ENCODE results near the gene COL6A2.

The COL6A2 gene

DNA sequence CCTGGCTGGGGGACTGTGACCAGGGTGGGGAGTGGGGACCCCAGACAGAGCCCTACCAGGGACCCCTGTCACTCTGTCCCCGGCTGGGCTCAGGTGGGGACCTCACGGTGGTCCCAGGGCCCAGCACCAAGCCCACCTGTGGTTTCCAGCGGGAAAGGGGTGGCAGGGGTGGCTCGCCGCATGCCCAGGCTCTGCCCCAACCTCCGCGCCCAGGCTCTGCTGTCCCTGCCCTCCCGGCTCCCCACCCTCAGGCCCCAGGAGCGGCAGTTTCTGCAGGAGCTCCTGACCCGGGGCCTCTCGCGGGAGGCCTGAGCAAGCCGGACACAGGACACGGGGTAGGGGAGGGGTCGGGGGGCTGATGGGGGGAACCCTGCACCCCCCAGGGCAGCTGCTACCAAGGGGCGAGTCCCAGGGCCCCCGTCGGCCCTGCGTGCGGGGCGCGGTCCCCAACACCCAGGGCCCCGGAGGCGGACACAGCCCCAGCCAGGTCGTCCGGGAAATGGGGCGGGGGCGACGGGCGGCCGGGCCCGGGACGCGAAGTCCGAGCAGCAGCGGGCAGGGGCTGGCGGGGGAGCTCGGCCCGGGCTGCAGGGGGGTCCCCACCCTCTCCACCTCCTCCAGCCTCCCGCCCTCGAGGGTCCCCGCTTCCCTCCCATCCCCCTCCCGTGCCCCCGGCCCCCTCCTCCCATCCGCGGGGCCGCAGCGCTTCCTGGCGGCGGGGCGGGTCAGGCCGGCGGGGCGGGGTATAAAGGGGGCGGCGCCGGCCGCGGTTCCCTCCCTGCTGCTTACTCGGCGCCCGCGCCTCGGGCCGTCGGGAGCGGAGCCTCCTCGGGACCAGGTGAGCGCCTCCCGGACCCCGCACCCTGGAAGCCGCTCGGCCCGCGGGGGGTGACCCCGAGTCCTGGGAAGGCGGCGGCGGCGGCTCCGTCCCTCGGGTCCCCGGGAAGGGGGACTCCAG lies at the start of gene COL6A2:
COL6A2 (plus strand) TSS at position 777 of the 958 bp plus-strand sequence.
- DNase-seq, result peak; percentile 30
- in situ Hi-C loops (cut with MboI; ENCODE audit: low pct_unique_long_range_greater_than_20kb, low sequenced_read_pairs), result no loop called here

DNA sequence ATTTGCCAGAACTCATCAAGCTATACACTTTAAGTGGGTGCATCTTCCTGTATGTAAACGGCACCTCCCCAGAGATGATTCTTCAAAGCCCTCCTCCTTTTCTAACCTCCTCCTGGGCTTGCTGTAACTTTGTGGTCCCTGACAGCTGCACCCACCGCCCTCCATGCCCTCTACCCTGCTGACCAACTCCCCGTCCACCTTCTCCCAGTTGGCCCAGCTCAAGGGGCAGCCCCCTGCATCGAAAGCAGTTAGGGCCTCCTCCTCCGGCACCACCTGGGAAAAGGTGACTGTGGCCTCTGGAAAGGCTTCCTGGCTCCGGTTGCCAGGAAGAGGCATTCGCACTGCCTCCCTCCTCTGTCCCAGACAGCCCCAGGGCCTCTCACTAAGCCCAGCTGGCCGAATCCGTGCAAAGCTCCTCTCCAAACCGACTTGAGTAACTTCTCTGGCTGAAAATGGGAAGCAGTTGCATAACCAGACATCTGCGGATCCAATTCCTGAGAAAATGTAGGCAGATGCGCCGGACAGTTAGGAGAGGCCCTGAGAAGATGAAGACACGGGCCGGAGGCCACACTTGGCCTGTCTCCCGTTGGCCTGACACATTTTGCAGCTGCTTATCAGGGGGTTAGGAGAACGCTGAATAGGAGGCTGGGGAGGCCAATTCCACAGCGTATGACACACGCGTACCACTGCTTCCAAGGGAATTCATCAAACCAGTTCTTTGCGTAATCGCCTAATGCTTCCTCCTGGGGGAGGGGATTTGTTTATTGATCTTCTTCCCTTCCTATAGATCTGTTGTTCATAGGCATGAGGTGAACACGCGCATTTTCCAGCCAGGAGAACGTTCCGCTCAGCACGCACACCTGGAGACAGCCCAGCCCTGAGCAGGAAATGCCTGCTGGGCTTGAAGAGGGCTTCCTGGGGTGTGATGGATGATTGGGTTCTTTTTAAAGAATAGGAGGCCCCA lies 48.7 kb upstream of the COL6A2 start:
- DNase-seq, result no peak
- in situ Hi-C loops (cut with MboI; ENCODE audit: low pct_unique_long_range_greater_than_20kb, low sequenced_read_pairs), result no loop called here

DNA sequence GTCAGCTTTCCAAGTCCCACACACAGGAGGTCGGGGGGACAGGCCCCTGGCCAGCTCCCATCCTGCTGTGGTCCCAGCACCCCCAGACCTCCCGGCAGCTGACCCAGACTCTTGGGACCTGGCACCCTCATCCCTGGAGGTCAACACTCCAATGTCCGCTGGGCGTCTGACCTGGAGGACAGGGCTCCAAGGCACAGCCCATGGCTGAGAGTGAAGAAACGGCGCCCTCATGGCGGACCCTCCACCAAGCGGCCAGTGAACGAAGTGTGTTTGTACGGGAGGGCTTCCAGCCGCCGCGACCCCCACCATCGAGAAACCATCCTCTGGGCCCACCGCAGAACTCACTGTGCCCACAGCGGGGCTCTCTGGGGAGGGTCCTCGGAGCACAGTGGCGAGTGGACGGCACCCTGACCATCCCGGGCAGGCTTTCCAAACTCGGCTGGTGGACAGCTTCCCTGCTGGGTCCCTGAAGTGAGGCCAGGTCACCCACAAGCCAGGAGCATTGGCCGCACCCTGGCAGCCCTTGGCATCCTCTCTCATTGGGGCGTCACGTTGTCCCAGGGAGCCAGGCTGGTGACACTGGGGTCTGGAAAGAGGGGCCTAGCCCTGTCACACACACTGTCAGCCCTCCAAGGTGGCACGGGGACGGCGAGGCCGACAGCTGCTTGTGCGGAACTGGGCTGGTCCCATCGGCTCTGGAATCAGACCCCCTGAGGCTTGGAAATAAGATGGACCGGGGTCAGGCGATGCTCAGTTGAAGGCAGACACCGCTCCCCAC lies 47.8 kb upstream of the COL6A2 start:
- DNase-seq, result no peak
- in situ Hi-C loops (cut with MboI; ENCODE audit: low pct_unique_long_range_greater_than_20kb, low sequenced_read_pairs), result no loop called here

DNA sequence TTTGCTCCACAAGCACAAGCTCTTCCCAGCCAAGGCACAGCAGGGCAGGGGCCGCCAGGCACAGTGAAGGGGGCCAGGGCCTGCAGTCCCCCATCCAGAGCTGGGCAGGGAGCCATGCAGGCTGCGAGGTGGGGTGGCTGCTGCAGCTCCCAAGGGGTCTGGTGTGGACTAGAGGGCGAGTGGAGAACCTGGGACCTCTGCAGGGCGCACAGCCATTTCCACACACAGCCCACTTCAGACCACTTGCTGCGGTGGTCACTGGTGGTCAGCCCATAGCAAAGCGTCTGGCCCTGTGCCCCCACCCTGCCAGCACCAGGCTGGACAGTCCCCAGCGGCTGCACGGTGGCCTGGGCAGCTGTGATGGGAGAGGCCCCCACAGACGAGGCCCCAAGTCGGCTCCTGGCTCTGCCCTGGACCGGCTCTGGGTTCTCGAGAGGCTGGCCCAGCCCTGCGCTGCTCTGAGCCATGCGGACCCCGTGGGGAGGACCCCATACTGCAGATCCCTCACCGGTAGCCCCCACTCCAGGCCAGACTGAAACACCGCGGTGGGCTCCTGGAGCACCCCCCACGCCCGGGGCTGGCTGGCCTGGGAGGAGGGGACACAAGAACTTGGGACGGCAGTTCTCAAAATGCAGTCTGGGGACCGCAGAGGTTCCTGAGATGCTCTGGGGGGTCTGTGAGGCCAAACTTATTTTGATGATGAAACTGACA lies 47.1 kb upstream of the COL6A2 start:
- no peak for DNase-seq

DNA sequence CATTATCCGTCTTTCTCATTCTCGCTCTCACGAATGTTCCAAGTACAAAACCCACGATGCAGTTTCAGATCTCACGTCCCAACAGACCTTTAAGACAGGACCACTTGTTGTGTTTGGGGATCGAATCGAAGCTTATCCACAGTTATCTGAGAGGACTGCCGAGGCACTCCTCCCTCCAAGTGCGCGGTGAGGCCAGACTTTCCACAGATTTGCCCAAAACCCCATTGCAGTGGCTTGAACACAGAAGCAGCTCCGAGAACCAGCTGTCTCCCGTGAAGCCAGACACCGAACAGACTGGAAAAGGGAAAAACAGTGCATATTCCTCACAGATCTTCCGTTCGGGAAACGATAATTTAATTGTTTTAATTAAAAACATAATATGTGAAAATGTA lies 46.5 kb upstream of the COL6A2 start:
- DNase-seq, result no peak
- in situ Hi-C loops (cut with MboI; ENCODE audit: low pct_unique_long_range_greater_than_20kb, low sequenced_read_pairs), result no loop called here

More for the DNA sequence above, 47.1 kb upstream of the COL6A2 start:
- in situ Hi-C loops (cut with MboI; ENCODE audit: low pct_unique_long_range_greater_than_20kb, low sequenced_read_pairs), result no loop called here

DNA sequence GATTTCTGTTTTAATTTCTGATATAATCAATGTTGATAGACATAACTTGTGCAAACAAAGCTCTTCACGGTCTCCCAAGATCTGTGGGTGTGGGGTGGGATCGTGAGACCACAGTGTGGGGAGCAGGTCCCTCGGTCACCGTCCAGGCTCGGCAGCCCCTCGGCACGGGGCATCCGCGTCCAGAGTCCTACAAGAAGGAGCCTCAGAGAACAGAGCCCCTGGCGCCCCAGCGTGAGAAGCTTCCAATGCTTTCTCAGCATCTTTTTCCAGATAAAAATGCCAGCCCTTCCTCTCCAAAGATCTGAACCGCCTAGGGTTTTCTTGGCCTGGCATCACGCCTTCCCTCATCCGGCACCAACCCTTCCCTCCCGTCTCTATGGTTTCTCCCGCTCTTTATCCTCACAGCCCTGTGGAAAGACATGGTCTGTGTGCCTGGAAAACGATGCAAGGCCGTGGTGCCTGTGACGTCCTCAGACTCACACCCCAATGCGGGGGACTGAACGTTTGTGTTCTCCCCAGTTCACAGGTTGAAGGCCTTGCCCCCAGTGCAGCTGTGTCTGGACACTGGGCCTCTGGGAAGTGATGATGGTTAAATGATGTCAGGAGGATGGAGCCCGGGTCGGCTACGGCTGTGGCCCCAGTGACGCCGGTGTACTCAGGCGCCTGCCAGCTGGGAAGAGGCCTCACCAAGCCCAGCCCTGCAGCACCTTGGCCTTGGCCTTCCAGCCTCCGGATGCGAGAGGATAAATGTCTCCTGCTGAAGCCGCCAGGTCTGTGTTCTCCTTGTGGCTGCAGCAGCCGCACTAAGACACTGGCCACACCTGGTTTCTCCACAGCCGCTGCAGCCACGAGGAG lies 45.9 kb upstream of the COL6A2 start:
- in situ Hi-C loops (cut with MboI; ENCODE audit: low pct_unique_long_range_greater_than_20kb, low sequenced_read_pairs), result no loop called here
- DNase-seq, result no peak

DNA sequence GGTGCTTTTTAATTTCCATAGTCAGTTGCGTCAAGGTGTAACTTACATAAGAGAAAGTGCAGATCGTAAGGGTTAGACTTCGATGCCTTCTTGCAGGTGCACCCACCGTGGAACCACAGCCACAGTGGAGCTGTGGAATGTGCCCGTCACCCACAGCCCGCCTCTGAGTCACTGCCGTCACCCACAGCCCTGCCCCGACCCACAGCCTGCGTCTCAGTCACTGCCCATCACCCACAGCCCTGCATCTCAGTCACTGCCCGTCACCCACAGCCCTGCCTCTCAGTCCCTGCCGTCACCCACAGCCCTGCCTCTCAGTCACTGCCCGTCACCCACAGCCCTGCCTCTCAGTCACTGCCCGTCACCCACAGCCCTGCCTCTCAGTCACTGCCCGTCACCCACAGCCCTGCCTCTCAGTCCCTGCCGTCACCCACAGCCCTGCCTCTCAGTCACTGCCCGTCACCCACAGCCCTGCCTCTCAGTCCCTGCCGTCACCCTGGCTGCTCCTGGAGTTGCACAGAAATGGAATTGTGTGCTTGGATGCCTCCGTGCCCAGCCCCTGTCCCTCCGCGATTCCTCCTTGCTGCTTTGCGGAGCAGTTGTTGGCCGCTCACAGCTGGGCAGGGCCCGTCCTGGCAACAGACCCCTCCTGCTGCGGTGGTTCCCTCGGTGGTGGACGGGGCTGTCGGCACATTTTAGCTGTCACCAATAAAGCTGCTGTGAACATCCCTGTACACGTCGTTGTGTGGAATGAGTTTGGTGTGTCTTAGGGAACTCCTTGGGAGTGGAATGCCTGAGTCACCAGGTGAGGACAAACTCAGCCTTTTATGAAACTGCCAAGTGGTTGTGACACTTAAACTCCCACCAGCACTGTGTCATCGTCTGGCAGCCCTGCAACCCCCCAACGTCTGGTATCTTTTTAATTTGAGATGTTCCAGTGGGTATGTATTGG lies 44.9 kb upstream of the COL6A2 start:
- in situ Hi-C loops (cut with MboI; ENCODE audit: low pct_unique_long_range_greater_than_20kb, low sequenced_read_pairs), result no loop called here

DNA sequence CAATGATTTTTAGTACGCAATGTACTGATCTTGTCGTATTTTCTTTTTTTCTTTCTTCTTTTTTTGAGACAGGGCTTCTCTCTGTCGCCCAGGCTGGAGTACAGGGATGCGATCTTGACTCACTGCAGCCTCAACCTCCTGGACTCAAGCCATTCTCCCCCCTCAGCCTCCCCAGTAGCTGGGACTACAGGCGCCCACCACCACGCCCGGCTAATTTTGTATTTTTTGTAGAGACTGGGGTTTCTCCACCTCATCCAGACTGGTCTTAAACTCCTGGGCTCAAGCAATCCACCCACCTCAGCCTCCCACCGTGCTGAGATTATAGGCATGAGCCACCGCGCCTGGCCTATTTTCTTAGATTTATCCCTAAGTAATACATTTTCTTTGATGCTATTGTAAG lies 43.9 kb upstream of the COL6A2 start:
- DNase-seq, result no peak

More for the DNA sequence above, 44.9 kb upstream of the COL6A2 start:
- no peak for DNase-seq

DNA sequence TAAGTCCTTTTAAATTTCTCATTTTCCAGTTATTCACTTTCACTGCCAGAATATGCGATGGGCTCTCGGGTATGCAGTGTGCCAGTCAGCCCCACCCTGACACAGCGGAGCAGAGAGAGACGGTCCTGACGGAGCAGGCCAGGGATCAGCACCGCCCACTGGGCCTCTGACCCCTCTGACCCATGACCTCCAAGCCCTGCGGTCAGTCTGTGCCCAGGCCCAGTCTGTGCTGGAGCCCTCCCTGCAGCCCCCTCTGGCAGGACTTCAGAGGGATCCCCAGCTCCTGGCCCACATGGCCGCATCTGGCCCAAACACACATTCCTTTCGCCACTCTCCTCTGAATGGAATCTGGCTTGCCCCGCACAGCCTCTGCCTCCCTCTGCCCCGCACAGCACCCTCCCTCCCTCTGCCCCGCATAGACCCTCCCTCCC lies 43.4 kb upstream of the COL6A2 start:
- in situ Hi-C loops (cut with MboI; ENCODE audit: low pct_unique_long_range_greater_than_20kb, low sequenced_read_pairs), result no loop called here
- DNase-seq, result no peak

More for the DNA sequence above, 43.9 kb upstream of the COL6A2 start:
- in situ Hi-C loops (cut with MboI; ENCODE audit: low pct_unique_long_range_greater_than_20kb, low sequenced_read_pairs), result no loop called here

DNA sequence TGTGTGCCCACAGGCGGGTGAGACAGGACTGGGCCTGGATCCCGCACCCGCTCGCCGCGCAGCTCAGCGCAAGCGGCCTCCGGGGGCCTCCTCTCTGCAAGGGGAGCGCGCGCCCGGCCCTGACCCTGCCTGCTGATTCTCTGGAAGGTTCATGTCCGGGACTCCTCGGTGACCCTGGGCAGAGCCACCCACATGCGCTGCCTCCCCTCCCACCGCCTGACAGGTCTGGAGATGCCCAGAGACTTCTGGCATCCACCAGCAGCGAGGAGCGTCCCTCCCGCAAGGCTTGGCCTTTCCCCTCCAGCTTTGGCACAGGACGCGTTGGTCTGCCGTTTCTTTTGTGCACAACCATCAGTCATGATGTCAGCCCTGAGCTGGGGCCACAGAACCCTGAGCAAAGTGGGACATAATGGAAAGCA lies 42.0 kb upstream of the COL6A2 start:
- in situ Hi-C loops (cut with MboI; ENCODE audit: low pct_unique_long_range_greater_than_20kb, low sequenced_read_pairs), result no loop called here
- DNase-seq, result no peak

DNA sequence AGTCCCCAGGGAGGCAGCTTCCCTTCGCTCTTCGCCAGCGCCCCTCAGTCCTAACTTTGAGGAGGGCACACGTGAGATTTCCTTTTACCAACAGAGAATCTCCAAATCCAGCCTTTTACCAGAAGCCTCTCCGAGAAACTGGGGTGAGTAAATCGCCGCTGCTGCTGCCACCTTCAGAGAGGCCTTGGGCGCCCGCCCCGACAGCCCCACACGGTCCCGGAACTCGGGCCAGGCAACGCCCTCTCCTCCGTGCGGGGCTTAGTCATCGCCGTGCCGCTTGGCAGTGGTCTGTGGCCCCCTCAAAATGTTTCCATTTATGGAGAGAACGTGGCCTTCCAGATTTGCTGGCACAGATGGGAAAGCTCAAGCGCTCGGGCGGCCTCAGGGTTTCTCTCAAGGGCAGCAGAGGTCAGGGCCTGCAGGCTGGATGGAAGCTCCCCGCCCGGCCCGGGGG lies 41.4 kb upstream of the COL6A2 start:
- DNase-seq, result no peak

DNA sequence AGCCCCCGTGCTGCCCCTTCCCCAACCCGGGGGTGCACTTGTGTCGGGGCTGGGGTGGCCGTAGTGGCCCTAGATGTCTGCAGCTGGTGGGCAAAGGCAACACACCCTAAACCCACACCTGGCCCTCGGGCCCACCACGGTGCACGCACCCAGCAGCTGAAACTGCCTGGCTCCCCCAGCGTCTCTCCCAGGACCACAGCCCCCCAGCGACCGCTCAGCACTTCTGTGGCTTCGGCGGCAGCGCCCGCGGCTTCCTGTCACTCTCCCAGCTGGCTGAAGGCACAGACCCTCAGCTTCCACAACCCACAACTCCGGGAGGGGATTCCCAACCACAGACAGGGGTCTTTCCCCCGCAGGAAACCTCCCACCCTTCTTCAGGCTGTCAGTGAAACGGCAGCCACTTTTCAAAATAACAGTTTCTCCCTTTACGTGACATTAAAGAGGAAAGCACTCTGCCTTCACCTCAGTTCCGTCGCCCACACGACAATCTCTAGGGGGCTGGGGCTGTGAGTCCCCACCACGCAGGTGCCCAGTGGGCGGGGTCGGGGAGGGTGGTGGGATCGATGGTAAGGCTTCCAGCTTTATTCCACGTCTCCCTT lies 40.7 kb upstream of the COL6A2 start:
- in situ Hi-C loops (cut with MboI; ENCODE audit: low pct_unique_long_range_greater_than_20kb, low sequenced_read_pairs), result no loop called here

More for the DNA sequence above, 41.4 kb upstream of the COL6A2 start:
- in situ Hi-C loops (cut with MboI; ENCODE audit: low pct_unique_long_range_greater_than_20kb, low sequenced_read_pairs), result no loop called here

DNA sequence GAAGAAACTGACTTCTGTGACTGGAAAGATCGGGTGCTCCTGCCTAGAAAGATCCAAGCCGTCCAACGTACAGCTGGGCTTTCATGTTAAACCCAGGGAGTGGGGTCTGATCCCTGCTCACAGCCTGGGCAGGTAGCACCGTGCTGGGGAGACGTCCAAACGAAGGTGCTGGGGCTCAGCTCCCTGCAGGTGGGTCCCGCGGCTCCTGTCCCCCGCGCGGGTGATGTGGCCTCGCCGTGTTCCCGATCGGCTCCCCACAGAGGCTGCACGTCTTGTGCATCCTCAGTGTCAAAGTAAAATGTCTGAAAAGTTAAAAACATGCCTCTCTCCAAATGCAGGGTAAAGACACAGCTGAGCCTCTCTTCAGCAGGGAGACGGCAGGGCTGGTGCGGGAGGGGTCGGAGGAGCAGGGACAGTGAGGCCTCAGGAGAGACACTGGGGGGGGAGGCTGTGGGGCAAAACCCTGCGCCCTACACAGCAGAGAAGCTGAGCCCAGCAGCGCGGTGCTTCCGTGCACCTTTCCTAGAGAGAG lies 40.1 kb upstream of the COL6A2 start:
- no peak for DNase-seq
- in situ Hi-C loops (cut with MboI; ENCODE audit: low pct_unique_long_range_greater_than_20kb, low sequenced_read_pairs), result no loop called here

More for the DNA sequence above, 40.7 kb upstream of the COL6A2 start:
- peak; percentile 76 for DNase-seq

DNA sequence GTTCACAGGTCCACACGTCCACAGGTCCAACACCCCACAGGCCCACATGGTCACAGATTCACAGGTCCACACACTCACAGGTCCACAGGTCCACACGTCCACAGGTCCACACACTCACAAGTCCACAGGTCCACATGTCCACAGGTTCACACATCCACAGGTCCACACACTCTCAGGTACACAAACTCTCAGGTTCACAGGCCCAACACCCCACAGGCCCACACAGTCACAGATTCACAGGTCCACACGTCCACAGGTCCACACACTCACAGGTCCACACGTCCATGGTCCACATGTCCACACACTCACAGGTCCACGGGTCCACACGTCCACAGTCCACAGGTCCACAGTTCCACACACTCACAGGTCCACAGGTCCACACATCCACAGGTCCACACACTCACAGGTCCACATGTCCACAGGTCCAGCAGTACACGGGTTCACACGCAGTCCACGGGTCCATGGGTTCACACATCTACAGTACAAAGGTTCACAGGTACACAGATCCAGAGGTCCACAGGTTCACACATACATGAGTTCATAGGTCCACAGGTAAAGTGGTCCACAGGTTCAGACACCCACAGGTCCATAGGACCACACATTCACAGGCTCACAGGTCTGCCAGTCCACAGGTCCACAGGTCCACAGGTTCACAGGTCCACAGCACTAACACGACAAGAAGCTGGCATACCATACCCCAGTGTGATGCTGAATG lies 39.3 kb upstream of the COL6A2 start:
- in situ Hi-C loops (cut with MboI; ENCODE audit: low pct_unique_long_range_greater_than_20kb, low sequenced_read_pairs), result no loop called here
- DNase-seq, result no peak

DNA sequence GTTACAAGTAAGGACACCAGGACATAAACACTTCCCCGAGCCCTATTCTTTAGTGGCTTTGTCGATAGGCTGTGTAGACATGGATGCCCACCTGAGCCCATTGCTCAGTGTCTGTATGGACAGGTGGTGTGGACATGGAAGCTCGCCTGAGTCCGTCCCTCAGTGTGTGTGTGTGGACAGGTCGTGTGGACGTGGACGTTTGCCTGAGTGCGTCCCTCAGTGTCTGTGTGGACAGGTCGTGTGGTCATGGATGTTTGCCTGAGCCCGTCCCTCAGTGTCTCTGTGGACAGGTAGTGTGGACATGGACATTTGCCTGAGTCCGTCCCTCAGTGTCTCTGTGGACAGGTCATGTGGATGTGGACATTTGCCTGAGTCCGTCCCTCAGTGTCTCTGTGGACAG lies 38.7 kb upstream of the COL6A2 start:
- in situ Hi-C loops (cut with MboI; ENCODE audit: low pct_unique_long_range_greater_than_20kb, low sequenced_read_pairs), result no loop called here
- DNase-seq, result no peak

Measured in KBM-7 (cell line).